Tibial artery (tissue), 4 donors: ENCODE results near the gene TRAPPC2.

Experiments used
- DNase-seq, 2 donors: peaks; one replicate each; pipeline ENCODE4 v3.0.0-alpha.2; 2019
- H3K27ac ChIP-seq, 2 donors: fragments of 200-600 bp; sonication (generic) in 1 of 2; 1 replicate in 1 of 2; 2 replicates in 1 of 2; pipeline ENCODE4 v1.5.1; 2018 to 2019; ENCODE audit warnings: mild to moderate bottlenecking in 1 of 2
- H3K27me3 ChIP-seq, 2 donors: fragments of 200-600 bp; sonication (generic) in 1 of 2; one replicate each; pipeline versions ENCODE4 v1.5.1 to v1.6.0; 2016 to 2019
- H3K36me3 ChIP-seq, 3 donors: fragments of 200-600 bp; sonication (generic) in 2 of 3; one replicate each; pipeline ENCODE4 v1.5.1; 2016 to 2019; ENCODE audit warnings: mild to moderate bottlenecking in 2 of 3
- H3K4me1 ChIP-seq, 4 donors: fragments of 200-600 bp; sonication (generic) in 2 of 4; 1 replicate in 3 of 4; 2 replicates in 1 of 4; pipeline ENCODE4 v1.5.1; 2016 to 2019
- H3K4me3 ChIP-seq, 2 donors: fragments of 200-600 bp; sonication (generic) in 1 of 2; 1 replicate in 1 of 2; 2 replicates in 1 of 2; pipeline ENCODE4 v1.5.1; 2018 to 2019; ENCODE audit warnings: mild to moderate bottlenecking in 2 of 2
- H3K9me3 ChIP-seq, 3 donors: fragments of 200-600 bp; sonication (generic) in 1 of 3; one replicate each; pipeline ENCODE4 v1.5.1; 2016 to 2019
- CTCF ChIP-seq, 2 experiments: fragments of 200-600 bp in 1 of 2; fragments of 450-650 bp in 1 of 2; IDR thresholded peaks; one replicate each; pipeline ENCODE4 v1.5.1; 2017 to 2019; ENCODE audit warnings: antibody characterized with exemption in 2 of 2, mild to moderate bottlenecking in 1 of 2, moderate library complexity in 1 of 2
- intact Hi-C: fragments of 100-400 bp; cut with DNase I; formaldehyde crosslinking; loops from one replicate; pipeline ENCODE4 v1.15.0; 2023; ENCODE audit warnings: low total_unique reads

Gene TRAPPC2

GRCh38 chrX:13667919-13668318 is 66.5 kb downstream of the TRAPPC2 start:
- no peaks in the 10 kb centered on the region for H3K27me3 ChIP-seq
- no peaks in the 10 kb centered on the region for H3K9me3 ChIP-seq
- H3K36me3 ChIP-seq = peaks cover 0 to under 1% (median 0%) of the 10 kb centered on the region in 3 donors
- H3K27ac ChIP-seq = no peak overlapping the region
- DNase-seq = no peak
- TF ChIP-seq CTCF (IDR thresholded peaks at IDR 0.05) = no peak
- no peak overlapping the region for H3K4me3 ChIP-seq
- H3K4me1 ChIP-seq = peaks cover 0 to 14% (median 3%) of the 10 kb centered on the region in 4 donors
- intact Hi-C loops = no loop called here

- peaks cover 0 to 11% (median 0%) of the 10 kb centered on the region in 3 donors for H3K36me3 ChIP-seq
- no peak overlapping the region for H3K4me3 ChIP-seq
- TF ChIP-seq CTCF (IDR thresholded peaks at IDR 0.05) = no peak
- DNase-seq = no peak
- intact Hi-C loops = no loop called here
- no peaks in the 10 kb centered on the region for H3K27me3 ChIP-seq
- H3K9me3 ChIP-seq = no peaks in the 10 kb centered on the region
- peaks cover 0 to 14% (median 3%) of the 10 kb centered on the region in 4 donors for H3K4me1 ChIP-seq
- H3K27ac ChIP-seq = no peak overlapping the region
Observed at GRCh38 chrX:13666836-13667235, 67.6 kb downstream of the TRAPPC2 start.

GRCh38 chrX:13664020-13664419 is 70.4 kb downstream of the TRAPPC2 start:
- intact Hi-C loops = no loop called here
- peak overlapping the region; percentile 41 to 43 for H3K27ac ChIP-seq

GRCh38 chrX:13662355-13662791 is 72.0 kb downstream of the TRAPPC2 start:
- peak overlapping the region; percentile 29 to 31 for H3K4me3 ChIP-seq
- no peak for TF ChIP-seq CTCF (IDR thresholded peaks at IDR 0.05)
- no peaks in the 10 kb centered on the region for H3K27me3 ChIP-seq
- H3K4me1 ChIP-seq = peaks cover 0 to 14% (median 3%) of the 10 kb centered on the region in 4 donors
- no peaks in the 10 kb centered on the region for H3K9me3 ChIP-seq
- no peak for DNase-seq
- H3K36me3 ChIP-seq = peaks cover 0 to 11% (median 0%) of the 10 kb centered on the region in 3 donors
- intact Hi-C loops = no loop called here
- peak overlapping the region; percentile 50 to 60 for H3K27ac ChIP-seq

More at GRCh38 chrX:13664020-13664419, 70.4 kb downstream of the TRAPPC2 start:
- H3K9me3 ChIP-seq = no peaks in the 10 kb centered on the region
- TF ChIP-seq CTCF (IDR thresholded peaks at IDR 0.05) = no peak
- H3K4me1 ChIP-seq = peaks cover 0 to 14% (median 3%) of the 10 kb centered on the region in 4 donors
- DNase-seq = no peak
- H3K36me3 ChIP-seq = peaks cover 0 to 11% (median 0%) of the 10 kb centered on the region in 3 donors
- no peaks in the 10 kb centered on the region for H3K27me3 ChIP-seq
- H3K4me3 ChIP-seq = no peak overlapping the region
